HCT116 (cell line): ENCODE results near the gene SERTAD2. TPM values are rescaled to one million over a fixed set of nuclear protein-coding genes. Genes with fewer than 3 reads are reported as not detected.

Experiments
- ATAC-seq: fragments of 200-7000 bp; cut with Tn5 transposase; 2 replicates; pipeline ENCODE4 v1.9.1; 2020; ENCODE audit warnings: mild to moderate bottlenecking, moderate library complexity
- BruUV-seq: library from RNA; stranded (reverse); fragments of 400-500 nt; replicated peaks from 2 replicates; lab custom pipeline; 2021; lab: Mats Ljungman, UMichigan
- CTCF ChIA-PET: fragments of 300-600 bp; sonication (Branson Sonifier 250); formaldehyde crosslinking; loops from one replicate; lab custom pipeline; 2021; ENCODE audit warnings: antibody characterized with exemption; lab: Charles Lee
- POLR2A ChIA-PET: fragments of 300-600, 350-600 bp; sonication (Branson Sonifier 250); formaldehyde crosslinking; loops from one replicate; lab custom pipeline; 2021; ENCODE audit warnings: antibody characterized with exemption; lab: Charles Lee
- RAD21 ChIA-PET, 2 experiments: fragments of 300-600 bp; sonication (Branson Sonifier 250); formaldehyde crosslinking; loops; one replicate each; lab custom pipeline; 2023; ENCODE audit warnings: low total read pairs in 2 of 2; ENCODE audit not compliant: uncharacterized antibody in 2 of 2, unreplicated experiment in 2 of 2, low non-redundant PET in 1 of 2; lab: Charles Lee
- DNase-seq: peaks from one replicate; pipeline ENCODE4 v3.0.0-alpha.2; 2010; ENCODE audit warnings: low read depth, low spot score
- H2AFZ ChIP-seq: fragments of 200-600 bp; shearing (Covaris generic), sonication (generic); 2 replicates; pipeline ENCODE4 v1.6.1; 2017; ENCODE audit warnings: low read depth, mixed run types, mixed read lengths, antibody characterized with exemption, low read length; ENCODE audit not compliant: poor library complexity, severe bottlenecking
- H3K27ac ChIP-seq: 2 replicates; pipeline ENCODE4 v1.5.1; 2012; ENCODE audit warnings: low read depth, low read length
- H3K27me3 ChIP-seq: fragments of 200-600 bp; sonication (generic); 2 replicates; pipeline ENCODE4 v1.6.1; 2016; ENCODE audit warnings: mixed run types, low read length, mixed read lengths; ENCODE audit not compliant: insufficient read depth
- H3K36me3 ChIP-seq, 2 experiments: fragments of 200-500 bp in 1 of 2; fragments of 200-600 bp in 1 of 2; sonication (Bioruptor generic) in 1 of 2; sonication (generic) in 1 of 2; 2 replicates each; pipeline versions ENCODE4 v1.5.1 to v1.6.1; 2014 to 2016; ENCODE audit warnings: low read length in 2 of 2, inconsistent platforms in 1 of 2, mixed read lengths in 1 of 2, mixed run types in 1 of 2; ENCODE audit not compliant: insufficient read depth in 2 of 2, control insufficient read depth in 1 of 2
- H3K4me1 ChIP-seq, 2 experiments: fragments of 200-600 bp in 1 of 2; sonication (generic) in 1 of 2; 2 replicates each; pipeline versions ENCODE4 v1.5.1 to v1.6.1; 2012 to 2017; ENCODE audit warnings: low read length in 2 of 2, inconsistent platforms in 1 of 2, mild to moderate bottlenecking in 1 of 2, mixed read lengths in 1 of 2, mixed run types in 1 of 2, moderate library complexity in 1 of 2; ENCODE audit not compliant: insufficient read depth in 2 of 2, control insufficient read depth in 1 of 2
- H3K4me2 ChIP-seq: fragments of 200-600 bp; sonication (generic); 2 replicates; pipeline ENCODE4 v1.6.1; 2017; ENCODE audit warnings: mixed run types, low read length, mixed read lengths
- H3K4me3 ChIP-seq, 2 experiments: fragments of 200-600 bp in 1 of 2; sonication (generic) in 1 of 2; replicated peaks in 1 of 2; 2 replicates each; pipeline ENCODE4 v1.5.1; 2011 to 2016; ENCODE audit warnings: low read length in 2 of 2, control low read depth in 1 of 2, low read depth in 1 of 2, mild to moderate bottlenecking in 1 of 2, mixed read lengths in 1 of 2, mixed run types in 1 of 2
- H3K79me2 ChIP-seq: fragments of 200-600 bp; sonication (generic); 2 replicates; pipeline ENCODE4 v1.6.1; 2017; ENCODE audit warnings: mild to moderate bottlenecking, mixed run types, low read length, moderate library complexity, mixed read lengths; ENCODE audit not compliant: insufficient read depth
- H3K9ac ChIP-seq: fragments of 200-600 bp; sonication (generic); 2 replicates; pipeline ENCODE4 v1.6.1; 2016; ENCODE audit warnings: low read length, mixed read lengths
- H3K9me2 ChIP-seq: fragments of 200-600 bp; sonication (generic), shearing (Covaris generic); 2 replicates; pipeline ENCODE4 v1.6.1; 2017; ENCODE audit warnings: mixed run types, mild to moderate bottlenecking, moderate library complexity; ENCODE audit not compliant: insufficient read depth
- H3K9me3 ChIP-seq, 2 experiments: fragments of 200-500 bp in 1 of 2; fragments of 200-600 bp in 1 of 2; sonication (Bioruptor generic) in 1 of 2; sonication (generic) in 1 of 2; 2 replicates each; pipeline ENCODE4 v1.6.1; 2014 to 2017; ENCODE audit warnings: low read length in 2 of 2, mixed read lengths in 2 of 2, inconsistent platforms in 1 of 2, low read depth in 1 of 2, mild to moderate bottlenecking in 1 of 2, mixed run types in 1 of 2, moderate library complexity in 1 of 2; ENCODE audit not compliant: control insufficient read depth in 1 of 2, insufficient read depth in 1 of 2
- H4K20me1 ChIP-seq: fragments of 200-600 bp; sonication (generic), shearing (Covaris generic); 2 replicates; pipeline ENCODE4 v1.6.1; 2017; ENCODE audit warnings: mixed run types, mild to moderate bottlenecking, moderate library complexity; ENCODE audit not compliant: insufficient read depth
- ATF3 ChIP-seq: IDR thresholded peaks from 2 replicates; pipeline ENCODE4 v1.6.1; 2012
- CBX3 ChIP-seq: IDR thresholded peaks from 2 replicates; pipeline ENCODE4 v1.6.1; 2012; ENCODE audit warnings: low read depth
- EGR1 ChIP-seq: IDR thresholded peaks from 2 replicates; pipeline ENCODE4 v1.6.1; 2012; ENCODE audit warnings: low read depth
- EZH2 ChIP-seq: fragments of 200-600 bp; sonication (generic); IDR thresholded peaks from 2 replicates; pipeline ENCODE4 v1.6.1; 2017; ENCODE audit warnings: antibody characterized with exemption, mixed run types
- EZH2phosphoT487 ChIP-seq: fragments of 200-600 bp; IDR thresholded peaks from 2 replicates; pipeline ENCODE4 v1.6.1; 2018; ENCODE audit warnings: antibody characterized with exemption, borderline replicate concordance
- JUND ChIP-seq: IDR thresholded peaks from 2 replicates; pipeline ENCODE4 v1.6.1; 2012
- SP1 ChIP-seq: IDR thresholded peaks from 2 replicates; pipeline ENCODE4 v1.6.1; 2012; ENCODE audit warnings: low read depth
- TCF7L2 ChIP-seq: IDR thresholded peaks from 2 replicates; pipeline ENCODE4 v1.7.0; 2011; ENCODE audit warnings: borderline replicate concordance, inconsistent platforms; ENCODE audit not compliant: insufficient read depth, insufficient read length; ENCODE audit errors: extremely low read depth
- ZBTB33 ChIP-seq: IDR thresholded peaks from 2 replicates; pipeline ENCODE4 v1.6.1; 2011; ENCODE audit warnings: mild to moderate bottlenecking, low read length, moderate library complexity; ENCODE audit not compliant: insufficient replicate concordance; ENCODE audit errors: extremely low read depth
- ZNF274 ChIP-seq: fragments of 200-500 bp; sonication (Bioruptor generic); IDR thresholded peaks from 2 replicates; pipeline ENCODE4 v1.6.1; 2014; ENCODE audit warnings: mild to moderate bottlenecking, low read depth, low read length, inconsistent platforms
- intact Hi-C: fragments of 100-400 bp; cut with micrococcal nuclease; formaldehyde crosslinking; loops from 2 replicates; pipeline ENCODE4 v1.10.0; 2022
- total RNA-seq: library from RNA; stranded (reverse); gene quantifications from one replicate; pipeline ENCODE4 v1.2.1, GENCODE V29; 2021; ENCODE audit not compliant: unreplicated experiment

The SERTAD2 gene
- total RNA-seq, 1 experiment from 2014 or later: 80.1 TPM

GRCh38 chr2:64656379-64656778 lies 2.7 kb upstream of the SERTAD2 start:
- no TSS peak for BruUV-seq
- Histone ChIP-seq H3K27ac (no peak overlapping the region), H3K9ac (no peak overlapping the region), H3K36me3 (no peaks in the 10 kb centered on the region), H3K9me3 (no peaks in the 10 kb centered on the region), H3K4me2 (no peak overlapping the region), H3K4me3 (no peak overlapping the region), H3K4me1 (peaks cover 22 to 39% of the 10 kb centered on the region in 2 experiments), H3K79me2 (peaks cover 46% of the 10 kb centered on the region), H4K20me1 (peaks cover 7% of the 10 kb centered on the region; the same call in 1 of the 2 replicates), H3K27me3 (no peaks in the 10 kb centered on the region), H3K9me2 (no peaks in the 10 kb centered on the region), H2AFZ (no peak overlapping the region)
- POLR2A ChIA-PET: no interaction called here
- intact Hi-C loops: no loop called here
- RAD21 ChIA-PET: no interaction called here
- ATAC-seq (no peak), DNase-seq (no peak)
- TF ChIP-seq EZH2phosphoT487 (no peak), EZH2 (no peak), ZNF274 (no peak), EGR1 (no peak), JUND (no peak), CBX3 (no peak), TCF7L2 (no peak), ZBTB33 (no peak), ATF3 (no peak), SP1 (no peak)
- CTCF ChIA-PET: interaction anchor here (1.2 to 2.9 kb wide), 3 partner anchors 11 to 182 kb away, joined by 3 to 25 read pairs (median 3); no protein-coding TSS in a partner anchor
